ENCODE results near the gene ZNF33B. TPM values are rescaled to one million over a fixed set of nuclear protein-coding genes. Genes with fewer than 3 reads are reported as not detected.

The ZNF33B gene
- total and polyA plus RNA-seq, 9 donors = 24.9 to 71.8 (median 32.9) TPM

DNA sequence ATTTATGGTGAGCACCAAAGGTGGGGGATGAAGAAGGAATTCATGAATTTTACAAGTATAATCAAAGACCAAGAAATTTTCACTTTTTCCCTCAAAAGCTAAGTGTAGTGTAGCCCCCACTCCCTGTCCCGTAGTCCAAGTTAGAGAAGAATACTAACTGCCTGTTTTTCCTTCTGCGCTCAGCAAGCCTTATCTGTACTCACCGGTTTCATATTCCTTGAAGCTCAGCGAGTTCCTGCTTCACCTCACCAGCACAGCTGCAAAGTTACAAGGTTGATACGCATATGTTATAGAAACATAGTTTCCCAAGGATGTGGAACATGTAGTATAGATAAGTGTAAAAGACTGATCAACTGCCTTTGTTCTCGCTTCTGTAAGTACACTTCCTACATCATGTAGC, 16.0 kb upstream of the ZNF33B start:
- Histone ChIP-seq H3K4me3 (no peak overlapping the region), H3K27ac (no peak overlapping the region), H3K27me3 (no peaks in the 10 kb centered on the region), H3K36me3 (no peaks in the 10 kb centered on the region), H3K9me3 (no peaks in the 10 kb centered on the region), H3K4me1 (ENCODE audit: insufficient read depth) (no peaks in the 10 kb centered on the region)
- intact Hi-C loops (cut with DNase I) = no loop called here
- DNase-seq = no peak
- TF ChIP-seq EP300 (IDR thresholded peaks at IDR 0.05) (no peak), POLR2A (IDR thresholded peaks at IDR 0.05) (no peak)
- TF ChIP-seq, protein P1, sequence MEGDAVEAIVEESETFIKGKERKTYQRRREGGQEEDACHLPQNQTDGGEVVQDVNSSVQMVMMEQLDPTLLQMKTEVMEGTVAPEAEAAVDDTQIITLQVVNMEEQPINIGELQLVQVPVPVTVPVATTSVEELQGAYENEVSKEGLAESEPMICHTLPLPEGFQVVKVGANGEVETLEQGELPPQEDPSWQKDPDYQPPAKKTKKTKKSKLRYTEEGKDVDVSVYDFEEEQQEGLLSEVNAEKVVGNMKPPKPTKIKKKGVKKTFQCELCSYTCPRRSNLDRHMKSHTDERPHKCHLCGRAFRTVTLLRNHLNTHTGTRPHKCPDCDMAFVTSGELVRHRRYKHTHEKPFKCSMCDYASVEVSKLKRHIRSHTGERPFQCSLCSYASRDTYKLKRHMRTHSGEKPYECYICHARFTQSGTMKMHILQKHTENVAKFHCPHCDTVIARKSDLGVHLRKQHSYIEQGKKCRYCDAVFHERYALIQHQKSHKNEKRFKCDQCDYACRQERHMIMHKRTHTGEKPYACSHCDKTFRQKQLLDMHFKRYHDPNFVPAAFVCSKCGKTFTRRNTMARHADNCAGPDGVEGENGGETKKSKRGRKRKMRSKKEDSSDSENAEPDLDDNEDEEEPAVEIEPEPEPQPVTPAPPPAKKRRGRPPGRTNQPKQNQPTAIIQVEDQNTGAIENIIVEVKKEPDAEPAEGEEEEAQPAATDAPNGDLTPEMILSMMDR (IDR thresholded peaks at IDR 0.05) = no peak
- WGBS, 3 donors = 22 to 65% (median 25%) methylated on average over 6 of the region's 6 CpGs

GRCh38 chr10:42652858-42653257, 14.5 kb upstream of the ZNF33B start:
- Histone ChIP-seq H3K27me3 (no peaks in the 10 kb centered on the region), H3K9me3 (no peaks in the 10 kb centered on the region), H3K4me1 (ENCODE audit: insufficient read depth) (no peaks in the 10 kb centered on the region), H3K36me3 (no peaks in the 10 kb centered on the region), H3K4me3 (no peak overlapping the region), H3K27ac (no peak overlapping the region)
- TF ChIP-seq EP300 (IDR thresholded peaks at IDR 0.05) (no peak), POLR2A (IDR thresholded peaks at IDR 0.05) (no peak)
- TF ChIP-seq, protein P1 (IDR thresholded peaks at IDR 0.05) = no peak
- DNase-seq = no peak
- WGBS, 3 donors = 42 to 55% (median 48%) methylated on average over 2 of the region's 2 CpGs
- intact Hi-C loops (cut with DNase I) = no loop called here

GRCh38 chr10:42650374-42650773, 12.0 kb upstream of the ZNF33B start:
- WGBS, 3 donors = 72 to 83% (median 78%) methylated on average over 4 of the region's 4 CpGs
- TF ChIP-seq EP300 (IDR thresholded peaks at IDR 0.05) (no peak), POLR2A (IDR thresholded peaks at IDR 0.05) (no peak)
- TF ChIP-seq, protein P1 (IDR thresholded peaks at IDR 0.05) = no peak
- H3K36me3 ChIP-seq = no peaks in the 10 kb centered on the region
- H3K9me3 ChIP-seq = no peaks in the 10 kb centered on the region
- no peak overlapping the region for H3K4me3 ChIP-seq
- no peak for DNase-seq
- no peak overlapping the region for H3K27ac ChIP-seq
- H3K4me1 ChIP-seq (ENCODE audit: insufficient read depth) = no peaks in the 10 kb centered on the region
- H3K27me3 ChIP-seq = no peaks in the 10 kb centered on the region
- intact Hi-C loops (cut with DNase I) = no loop called here

DNA sequence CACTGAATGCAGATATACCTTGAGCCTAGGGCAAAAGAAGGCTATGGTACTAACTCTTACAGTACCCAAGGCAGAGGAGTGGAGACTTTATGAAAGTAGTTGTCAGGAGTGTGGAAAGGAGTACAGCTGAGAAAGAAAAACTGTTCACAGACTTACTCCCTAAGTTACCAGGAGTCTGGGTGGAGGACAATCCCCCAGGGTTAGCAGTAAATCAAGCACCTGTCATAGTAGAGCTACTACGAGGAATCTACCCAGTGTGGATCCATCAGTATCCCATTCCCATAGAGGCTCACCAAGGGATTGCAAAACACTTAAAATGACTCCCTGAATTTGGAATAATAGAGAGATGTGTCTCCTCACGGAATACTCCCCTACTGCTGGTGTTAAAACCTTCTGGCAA, 10.1 kb upstream of the ZNF33B start:
- intact Hi-C loops (cut with DNase I) = no loop called here
- Histone ChIP-seq H3K4me3 (no peak overlapping the region), H3K27ac (no peak overlapping the region), H3K36me3 (no peaks in the 10 kb centered on the region), H3K4me1 (ENCODE audit: insufficient read depth) (no peaks in the 10 kb centered on the region), H3K27me3 (no peaks in the 10 kb centered on the region), H3K9me3 (no peaks in the 10 kb centered on the region)
- WGBS, 3 donors = 47 to 67% (median 61%) methylated on average over 2 of the region's 2 CpGs
- TF ChIP-seq EP300 (IDR thresholded peaks at IDR 0.05) (no peak), POLR2A (IDR thresholded peaks at IDR 0.05) (no peak)
- DNase-seq = no peak

DNA sequence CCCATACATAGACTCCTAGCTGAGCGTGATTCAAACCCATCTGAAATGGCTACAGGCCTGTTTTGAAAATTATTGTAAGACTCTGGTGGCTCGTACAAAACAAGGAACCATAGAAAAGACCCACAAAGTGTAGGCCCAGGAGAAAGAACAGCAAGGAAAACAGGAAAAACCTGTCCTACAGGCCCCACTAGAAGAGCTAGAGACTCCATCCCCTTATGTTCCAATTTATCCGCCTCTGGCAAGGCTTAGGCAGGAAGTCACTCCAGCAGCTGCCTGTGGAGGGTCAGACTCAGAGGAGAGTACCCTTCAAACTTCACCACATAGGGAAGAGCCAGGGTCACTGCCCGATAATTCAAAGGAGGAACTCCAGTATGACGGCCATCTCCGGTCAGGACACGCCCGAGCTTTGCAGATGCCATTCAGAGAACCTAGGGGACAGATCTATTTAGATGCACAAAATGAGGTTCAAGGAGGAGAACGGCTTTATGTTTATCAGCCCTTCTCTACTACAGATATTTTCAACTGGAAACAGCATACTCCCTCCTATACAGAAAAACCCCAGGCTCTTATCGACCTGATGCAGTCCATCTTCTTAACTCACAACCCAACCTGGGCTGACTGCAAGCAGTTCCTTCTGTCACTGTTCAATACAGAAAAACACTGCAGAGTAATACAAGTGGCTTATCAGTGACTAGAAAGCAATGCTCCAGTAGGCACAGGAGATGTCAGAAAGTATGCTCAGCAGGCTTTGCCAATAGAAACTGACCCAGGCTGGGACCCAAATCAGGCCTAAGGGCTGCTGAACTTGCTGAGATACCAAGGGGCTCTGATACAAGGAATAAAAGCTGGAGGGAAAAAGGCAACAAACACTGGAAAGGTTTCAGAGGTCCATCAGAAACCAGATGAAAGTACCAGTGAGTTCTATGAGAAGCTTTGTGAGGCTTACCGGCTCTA, 8.6 kb upstream of the ZNF33B start:
- intact Hi-C loops (cut with DNase I) = no loop called here
- H3K36me3 ChIP-seq = no peaks in the 10 kb centered on the region
- TF ChIP-seq, protein P1 (IDR thresholded peaks at IDR 0.05) = no peak
- TF ChIP-seq EP300 (IDR thresholded peaks at IDR 0.05) = no peak
- no peak for TF ChIP-seq POLR2A (IDR thresholded peaks at IDR 0.05)
- no peaks in the 10 kb centered on the region for H3K4me1 ChIP-seq (ENCODE audit: insufficient read depth)
- 83 to 88% (median 84%) methylated on average over 11 of the region's 11 CpGs for WGBS, 3 donors
- no peaks in the 10 kb centered on the region for H3K27me3 ChIP-seq
- no peak overlapping the region for H3K27ac ChIP-seq
- H3K4me3 ChIP-seq = no peak overlapping the region
- no peaks in the 10 kb centered on the region for H3K9me3 ChIP-seq
- DNase-seq = no peak

Data from ovary (tissue), 9 donors.